D721Med (cell line): Measurements from ENCODE around the gene AGAP2.
"Not testable (repeated sequence)": the region's sequence is repeated elsewhere in the genome, so short reads cannot be mapped to it uniquely, and the experiment has no call there.

Experiments used
- DNase-seq: peaks from one replicate; pipeline ENCODE4 v3.0.0; 2011; ENCODE audit warnings: low spot score; ENCODE audit not compliant: insufficient read length
- FAIRE-seq: peaks from 2 replicates; lab custom pipeline; 2011; peaks lifted over from hg19 to GRCh38; lab: Jason Lieb, UNC
- TF ChIP-seq, protein P1 (sequence below): IDR thresholded peaks from 2 replicates; pipeline ENCODE4 v1.5.1; 2012; ENCODE audit warnings: mild to moderate bottlenecking, control low read depth; ENCODE audit not compliant: insufficient read depth; ENCODE audit errors: missing control alignments

The AGAP2 gene

GRCh38 chr12:57718641-57719528 lies 19.7 kb downstream of the AGAP2 start:
- FAIRE-seq (no peak), DNase-seq (no peak)
- TF ChIP-seq, protein P1, sequence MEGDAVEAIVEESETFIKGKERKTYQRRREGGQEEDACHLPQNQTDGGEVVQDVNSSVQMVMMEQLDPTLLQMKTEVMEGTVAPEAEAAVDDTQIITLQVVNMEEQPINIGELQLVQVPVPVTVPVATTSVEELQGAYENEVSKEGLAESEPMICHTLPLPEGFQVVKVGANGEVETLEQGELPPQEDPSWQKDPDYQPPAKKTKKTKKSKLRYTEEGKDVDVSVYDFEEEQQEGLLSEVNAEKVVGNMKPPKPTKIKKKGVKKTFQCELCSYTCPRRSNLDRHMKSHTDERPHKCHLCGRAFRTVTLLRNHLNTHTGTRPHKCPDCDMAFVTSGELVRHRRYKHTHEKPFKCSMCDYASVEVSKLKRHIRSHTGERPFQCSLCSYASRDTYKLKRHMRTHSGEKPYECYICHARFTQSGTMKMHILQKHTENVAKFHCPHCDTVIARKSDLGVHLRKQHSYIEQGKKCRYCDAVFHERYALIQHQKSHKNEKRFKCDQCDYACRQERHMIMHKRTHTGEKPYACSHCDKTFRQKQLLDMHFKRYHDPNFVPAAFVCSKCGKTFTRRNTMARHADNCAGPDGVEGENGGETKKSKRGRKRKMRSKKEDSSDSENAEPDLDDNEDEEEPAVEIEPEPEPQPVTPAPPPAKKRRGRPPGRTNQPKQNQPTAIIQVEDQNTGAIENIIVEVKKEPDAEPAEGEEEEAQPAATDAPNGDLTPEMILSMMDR = no peak

- TF ChIP-seq, protein P1 = no peak
- DNase-seq = no peak
- no peak for FAIRE-seq
Observed at GRCh38 chr12:57717846-57718640, 20.5 kb downstream of the AGAP2 start.

- FAIRE-seq = no peak
- TF ChIP-seq, protein P1 = no peak
- no peak for DNase-seq
Observed at GRCh38 chr12:57717131-57717530, 21.4 kb downstream of the AGAP2 start.

GRCh38 chr12:57716305-57716704 lies 22.2 kb downstream of the AGAP2 start:
- FAIRE-seq = no peak
- TF ChIP-seq, protein P1 = no peak
- no peak for DNase-seq

DNA sequence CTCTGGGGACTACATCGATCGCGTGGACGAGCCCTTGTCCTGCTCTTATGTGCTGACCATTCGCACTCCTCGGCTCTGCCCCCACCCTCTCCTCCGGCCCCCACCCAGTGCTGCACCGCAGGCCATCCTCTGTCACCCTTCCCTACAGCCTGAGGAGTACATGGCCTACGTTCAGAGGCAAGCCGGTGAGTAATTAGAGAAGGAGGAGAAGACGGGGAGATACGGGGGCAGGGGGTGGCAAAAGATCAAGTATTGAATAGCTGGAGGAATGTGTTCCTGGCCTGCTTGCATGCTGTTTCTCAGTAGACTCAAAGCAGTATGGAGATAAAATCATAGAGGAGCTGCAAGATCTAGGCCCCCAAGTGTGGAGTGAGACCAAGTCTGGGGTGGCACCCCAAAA lies 22.8 kb downstream of the AGAP2 start:
- FAIRE-seq (no peak), DNase-seq (no peak)
- TF ChIP-seq, protein P1 = no peak

- FAIRE-seq = peak; percentile 11
- not testable (repeated sequence) for DNase-seq
Observed at GRCh38 chr12:57715036-57715748, 23.4 kb downstream of the AGAP2 start.

DNA sequence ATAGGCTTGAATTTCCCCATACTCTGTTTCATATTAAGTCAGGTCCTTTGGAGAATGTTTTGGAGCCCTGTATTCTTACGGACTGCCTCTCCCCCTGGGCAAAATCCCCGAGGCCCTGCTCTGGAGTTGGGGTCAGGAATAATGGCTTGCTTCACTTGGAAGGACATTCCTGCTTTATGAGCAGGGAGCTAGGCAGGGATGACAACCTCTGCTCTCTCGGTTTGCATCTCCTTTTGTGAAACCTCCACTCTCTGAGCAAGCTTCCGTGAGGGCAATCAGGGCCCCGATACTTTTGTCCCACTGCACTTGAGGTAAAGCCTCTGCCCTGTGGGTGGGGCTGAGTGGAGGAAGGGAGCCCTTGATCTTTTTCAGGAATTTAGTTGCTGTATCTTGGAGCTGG lies 25.3 kb downstream of the AGAP2 start:
- FAIRE-seq (no peak), DNase-seq (no peak)
- TF ChIP-seq, protein P1 = no peak
